Measurements from ENCODE around the gene ELFN2.
"Not testable (repeated sequence)": the region's sequence is repeated elsewhere in the genome, so short reads cannot be mapped to it uniquely, and the experiment has no call there.

Gene ELFN2

GRCh38 chr22:37331034-37331428, 96.2 kb downstream of the ELFN2 start:
- no peak for DNase-seq

GRCh38 chr22:37330200-37331033, 96.9 kb downstream of the ELFN2 start:
- DNase-seq = peak; percentile 10

- DNase-seq = no peak
Measured at GRCh38 chr22:37329238-37330140, 97.8 kb downstream of the ELFN2 start.

GRCh38 chr22:37328538-37329237, 98.6 kb downstream of the ELFN2 start:
- DNase-seq = not testable (repeated sequence)

GRCh38 chr22:37328017-37328416, 99.3 kb downstream of the ELFN2 start:
- no peak for DNase-seq

GRCh38 chr22:37326726-37327125, 100.6 kb downstream of the ELFN2 start:
- no peak for DNase-seq

- no peak for DNase-seq
Measured at GRCh38 chr22:37325039-37325395, 102.3 kb downstream of the ELFN2 start.

- no peak for DNase-seq
Measured at GRCh38 chr22:37324340-37325038, 102.8 kb downstream of the ELFN2 start.

GRCh38 chr22:37320726-37321677, 106.3 kb downstream of the ELFN2 start:
- no peak for DNase-seq

- no peak for DNase-seq
Measured at GRCh38 chr22:37319469-37319868, 107.8 kb downstream of the ELFN2 start.

GRCh38 chr22:37318364-37319109, 108.7 kb downstream of the ELFN2 start:
- DNase-seq = no peak
